ENCODE results near the gene HUS1. TPM values are rescaled to one million over a fixed set of nuclear protein-coding genes. Genes with fewer than 3 reads are reported as not detected.

HUS1 gene
- polyA plus RNA-seq (2013, experiment 1 of 2): 23.4 TPM
- polyA plus RNA-seq (2013, experiment 2 of 2): 22.3 TPM

GRCh38 chr7:47979145-47979831 is at the start of gene HUS1:
Gene HUS1, minus strand, starts transcription at chr7:47979615. Its CDS starts 96 bp downstream, at chr7:47979519.
- Histone ChIP-seq H3K9ac (ENCODE audit: low read length) (peak within 1 kb of the TSS; percentile 95), H4K8ac (ENCODE audit: low read length) (peak within 1 kb of the TSS; percentile 94), H3K4me3 (ENCODE audit: insufficient read depth in 1 of 2, low read depth in 1 of 2, low read length in 2 of 2) (peak within 1 kb of the TSS; percentile 76 to 96), H3K14ac (ENCODE audit: low read length in 2 of 2) (peak within 1 kb of the TSS in 1 of 2 experiments; percentile 87), H2BK12ac (ENCODE audit: low read length in 2 of 2) (peak within 1 kb of the TSS in 1 of 2 experiments; percentile 4), H3K36me3 (ENCODE audit: control insufficient read depth in 1 of 2, insufficient read depth in 2 of 2, low read depth in 1 of 2, low read length in 2 of 2) (peaks cover 18 to 38% of the 10 kb centered on the region in 2 experiments), H3K27ac (ENCODE audit: low read length, poor library complexity, severe bottlenecking) (peak within 1 kb of the TSS; percentile 69), H2AK5ac (ENCODE audit: low read length, severe bottlenecking) (no peak within 1 kb of the TSS), H2AFZ (ENCODE audit: low read depth, low read length) (peak within 1 kb of the TSS; percentile 88), H3K23ac (ENCODE audit: low read length in 2 of 2) (peak within 1 kb of the TSS in 1 of 2 experiments; percentile 57), H3K9me3 (ENCODE audit: control insufficient read depth, low read length) (no peaks in the 10 kb centered on the region), H4K91ac (ENCODE audit: low read length) (peak within 1 kb of the TSS; percentile 85), H3K79me1 (replicated peaks; ENCODE audit: low read length, poor library complexity, severe bottlenecking) (peaks cover 14% of the 10 kb centered on the region), H2BK120ac (ENCODE audit: low read depth, low read length) (peak within 1 kb of the TSS; percentile 56), H2BK15ac (ENCODE audit: low read depth, poor library complexity, severe bottlenecking) (peak within 1 kb of the TSS; percentile 6), H3K4me1 (ENCODE audit: control insufficient read depth, insufficient read depth, low read depth, low read length) (peaks cover 2% of the 10 kb centered on the region), H3K27me3 (ENCODE audit: control insufficient read depth in 1 of 2, insufficient read depth in 1 of 2, low read length in 2 of 2) (no peaks in the 10 kb centered on the region), H3K18ac (ENCODE audit: low read depth in 1 of 2, low read length in 2 of 2) (peak within 1 kb of the TSS; percentile 31 to 96), H3K4ac (ENCODE audit: low read depth in 1 of 2, low read length in 2 of 2) (peak within 1 kb of the TSS in 1 of 2 experiments; percentile 54), H2BK5ac (ENCODE audit: low read depth, low read length, poor library complexity, severe bottlenecking) (no peak within 1 kb of the TSS), H3K4me2 (ENCODE audit: low read length, poor library complexity, severe bottlenecking) (peak within 1 kb of the TSS; percentile 84)
- under 1% methylated on average over 56 of the region's 62 CpGs for WGBS
- DNase-seq: peak; percentile 83

- no peak within 1 kb of the TSS for H2BK5ac ChIP-seq (ENCODE audit: low read depth, low read length, poor library complexity, severe bottlenecking)
These were observed 49.5 kb upstream of the HUS1 start, which contains the start of gene SUN3 for GRCh38 chr7:48028938-48029337. Gene SUN3, minus strand, starts transcription at chr7:48029107. Its CDS starts 169 bp downstream, at chr7:48028938.

GRCh38 chr7:48025624-48026023 is 46.2 kb upstream of the HUS1 start:
- H3K4ac ChIP-seq (ENCODE audit: low read depth in 1 of 2, low read length in 2 of 2): no peak overlapping the region
- no peak overlapping the region for H3K9ac ChIP-seq (ENCODE audit: low read length)
- no peak overlapping the region for H2BK5ac ChIP-seq (ENCODE audit: low read depth, low read length, poor library complexity, severe bottlenecking)
- H3K4me3 ChIP-seq (ENCODE audit: insufficient read depth in 1 of 2, low read depth in 1 of 2, low read length in 2 of 2): no peak overlapping the region
- H3K27ac ChIP-seq (ENCODE audit: low read length, poor library complexity, severe bottlenecking): no peak overlapping the region
- peaks cover 31% of the 10 kb centered on the region for H3K9me3 ChIP-seq (ENCODE audit: control insufficient read depth, low read length)
- 52% methylated on average over 4 of the region's 5 CpGs for WGBS
- H3K4me2 ChIP-seq (ENCODE audit: low read length, poor library complexity, severe bottlenecking): no peak overlapping the region
- H3K36me3 ChIP-seq (ENCODE audit: control insufficient read depth in 1 of 2, insufficient read depth in 2 of 2, low read depth in 1 of 2, low read length in 2 of 2): no peaks in the 10 kb centered on the region
- no peak overlapping the region for H2AK5ac ChIP-seq (ENCODE audit: low read length, severe bottlenecking)
- no peak overlapping the region for H3K23ac ChIP-seq (ENCODE audit: low read length in 2 of 2)
- no peak overlapping the region for H3K18ac ChIP-seq (ENCODE audit: low read depth in 1 of 2, low read length in 2 of 2)
- H2BK12ac ChIP-seq (ENCODE audit: low read length in 2 of 2): no peak overlapping the region
- DNase-seq: peak; percentile 18
- no peak overlapping the region for H2BK120ac ChIP-seq (ENCODE audit: low read depth, low read length)
- H2AFZ ChIP-seq (ENCODE audit: low read depth, low read length): no peak overlapping the region
- no peak overlapping the region for H3K14ac ChIP-seq (ENCODE audit: low read length in 2 of 2)
- H4K8ac ChIP-seq (ENCODE audit: low read length): no peak overlapping the region
- no peak overlapping the region for H2BK15ac ChIP-seq (ENCODE audit: low read depth, poor library complexity, severe bottlenecking)
- no peaks in the 10 kb centered on the region for H3K4me1 ChIP-seq (ENCODE audit: control insufficient read depth, insufficient read depth, low read depth, low read length)
- H3K27me3 ChIP-seq (ENCODE audit: control insufficient read depth in 1 of 2, insufficient read depth in 1 of 2, low read length in 2 of 2): peaks cover 8 to 14% of the 10 kb centered on the region in 2 experiments
- no peaks in the 10 kb centered on the region for H3K79me1 ChIP-seq (replicated peaks; ENCODE audit: low read length, poor library complexity, severe bottlenecking)
- no peak overlapping the region for H4K91ac ChIP-seq (ENCODE audit: low read length)

More at GRCh38 chr7:48028938-48029337, 49.5 kb upstream of the HUS1 start, which contains the start of gene SUN3:
- no peak within 1 kb of the TSS for H2BK120ac ChIP-seq (ENCODE audit: low read depth, low read length)
- peaks cover 14 to 20% of the 10 kb centered on the region in 2 experiments for H3K27me3 ChIP-seq (ENCODE audit: control insufficient read depth in 1 of 2, insufficient read depth in 1 of 2, low read length in 2 of 2)
- no peaks in the 10 kb centered on the region for H3K4me1 ChIP-seq (ENCODE audit: control insufficient read depth, insufficient read depth, low read depth, low read length)
- H3K23ac ChIP-seq (ENCODE audit: low read length in 2 of 2): no peak within 1 kb of the TSS
- no peak within 1 kb of the TSS for H4K8ac ChIP-seq (ENCODE audit: low read length)
- H3K4me3 ChIP-seq (ENCODE audit: insufficient read depth in 1 of 2, low read depth in 1 of 2, low read length in 2 of 2): no peak within 1 kb of the TSS
- no peak within 1 kb of the TSS for H4K91ac ChIP-seq (ENCODE audit: low read length)
- H3K9ac ChIP-seq (ENCODE audit: low read length): no peak within 1 kb of the TSS
- H2BK15ac ChIP-seq (ENCODE audit: low read depth, poor library complexity, severe bottlenecking): no peak within 1 kb of the TSS
- H3K27ac ChIP-seq (ENCODE audit: low read length, poor library complexity, severe bottlenecking): no peak within 1 kb of the TSS
- no peak within 1 kb of the TSS for H2AK5ac ChIP-seq (ENCODE audit: low read length, severe bottlenecking)
- H3K14ac ChIP-seq (ENCODE audit: low read length in 2 of 2): no peak within 1 kb of the TSS
- no peak for DNase-seq
- no peaks in the 10 kb centered on the region for H3K79me1 ChIP-seq (replicated peaks; ENCODE audit: low read length, poor library complexity, severe bottlenecking)
- peaks cover 23% of the 10 kb centered on the region for H3K9me3 ChIP-seq (ENCODE audit: control insufficient read depth, low read length)
- 93% methylated on average over 4 of the region's 6 CpGs for WGBS
- H3K18ac ChIP-seq (ENCODE audit: low read depth in 1 of 2, low read length in 2 of 2): no peak within 1 kb of the TSS
- H3K4me2 ChIP-seq (ENCODE audit: low read length, poor library complexity, severe bottlenecking): no peak within 1 kb of the TSS
- H2BK12ac ChIP-seq (ENCODE audit: low read length in 2 of 2): no peak within 1 kb of the TSS
- no peak within 1 kb of the TSS for H3K4ac ChIP-seq (ENCODE audit: low read depth in 1 of 2, low read length in 2 of 2)
- H2AFZ ChIP-seq (ENCODE audit: low read depth, low read length): no peak within 1 kb of the TSS
- no peaks in the 10 kb centered on the region for H3K36me3 ChIP-seq (ENCODE audit: control insufficient read depth in 1 of 2, insufficient read depth in 2 of 2, low read depth in 1 of 2, low read length in 2 of 2)

- Histone ChIP-seq H3K4me1 (ENCODE audit: control insufficient read depth, insufficient read depth, low read depth, low read length) (no peaks in the 10 kb centered on the region), H4K91ac (ENCODE audit: low read length) (no peak overlapping the region), H2BK12ac (ENCODE audit: low read length in 2 of 2) (no peak overlapping the region), H3K27ac (ENCODE audit: low read length, poor library complexity, severe bottlenecking) (no peak overlapping the region), H3K79me1 (replicated peaks; ENCODE audit: low read length, poor library complexity, severe bottlenecking) (no peaks in the 10 kb centered on the region), H3K18ac (ENCODE audit: low read depth in 1 of 2, low read length in 2 of 2) (no peak overlapping the region), H4K8ac (ENCODE audit: low read length) (no peak overlapping the region), H3K9ac (ENCODE audit: low read length) (no peak overlapping the region), H2BK120ac (ENCODE audit: low read depth, low read length) (no peak overlapping the region), H3K36me3 (ENCODE audit: control insufficient read depth in 1 of 2, insufficient read depth in 2 of 2, low read depth in 1 of 2, low read length in 2 of 2) (no peaks in the 10 kb centered on the region), H3K27me3 (ENCODE audit: control insufficient read depth in 1 of 2, insufficient read depth in 1 of 2, low read length in 2 of 2) (peaks cover 5 to 10% of the 10 kb centered on the region in 2 experiments), H3K4me2 (ENCODE audit: low read length, poor library complexity, severe bottlenecking) (no peak overlapping the region), H3K9me3 (ENCODE audit: control insufficient read depth, low read length) (peaks cover 6% of the 10 kb centered on the region), H2AFZ (ENCODE audit: low read depth, low read length) (no peak overlapping the region), H2BK5ac (ENCODE audit: low read depth, low read length, poor library complexity, severe bottlenecking) (no peak overlapping the region), H2BK15ac (ENCODE audit: low read depth, poor library complexity, severe bottlenecking) (no peak overlapping the region), H3K23ac (ENCODE audit: low read length in 2 of 2) (no peak overlapping the region), H3K4ac (ENCODE audit: low read depth in 1 of 2, low read length in 2 of 2) (no peak overlapping the region), H3K14ac (ENCODE audit: low read length in 2 of 2) (no peak overlapping the region), H3K4me3 (ENCODE audit: insufficient read depth in 1 of 2, low read depth in 1 of 2, low read length in 2 of 2) (no peak overlapping the region), H2AK5ac (ENCODE audit: low read length, severe bottlenecking) (no peak overlapping the region)
- WGBS: 99% methylated on average over 4 of the region's 4 CpGs
- no peak for DNase-seq
These were observed 38.3 kb upstream of the HUS1 start for GRCh38 chr7:48017674-48018073.

Data from mesenchymal stem cell (in vitro differentiated cells and primary cell).